HuH-7 (cell line): ENCODE results near the gene TLR5.
A peak's percentile ranks its signal among the peaks of the same experiment; 100 is the strongest.

Experiments
- DNase-seq: peaks from one replicate; pipeline ENCODE4 v3.0.0; 2011; ENCODE audit warnings: low spot score

Gene TLR5

DNA sequence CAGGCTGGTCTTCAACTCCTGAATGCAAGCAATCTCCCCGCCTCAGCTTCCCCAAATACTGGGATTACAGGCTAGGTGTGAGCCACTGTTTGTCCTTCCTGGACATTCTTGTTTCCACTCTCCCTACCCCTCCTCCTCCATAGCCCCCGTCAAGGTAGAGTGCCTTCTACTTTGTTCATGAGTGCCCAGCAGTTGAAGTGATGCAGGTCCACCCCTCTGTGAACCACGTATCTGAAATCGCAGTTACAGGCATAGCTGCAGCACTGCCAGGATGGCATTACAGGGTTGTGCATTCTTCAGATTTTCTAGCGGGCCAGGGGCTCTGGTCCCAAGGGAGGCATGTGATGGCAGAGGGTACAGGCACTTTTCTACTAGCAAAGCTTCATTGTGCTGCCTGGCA, 7.4 kb upstream of the TLR5 start:
- no peak for DNase-seq

GRCh38 chr1:223147873-223148272, 4.8 kb upstream of the TLR5 start:
- DNase-seq: no peak

GRCh38 chr1:223147409-223147808, 4.4 kb upstream of the TLR5 start:
- DNase-seq: no peak

DNA sequence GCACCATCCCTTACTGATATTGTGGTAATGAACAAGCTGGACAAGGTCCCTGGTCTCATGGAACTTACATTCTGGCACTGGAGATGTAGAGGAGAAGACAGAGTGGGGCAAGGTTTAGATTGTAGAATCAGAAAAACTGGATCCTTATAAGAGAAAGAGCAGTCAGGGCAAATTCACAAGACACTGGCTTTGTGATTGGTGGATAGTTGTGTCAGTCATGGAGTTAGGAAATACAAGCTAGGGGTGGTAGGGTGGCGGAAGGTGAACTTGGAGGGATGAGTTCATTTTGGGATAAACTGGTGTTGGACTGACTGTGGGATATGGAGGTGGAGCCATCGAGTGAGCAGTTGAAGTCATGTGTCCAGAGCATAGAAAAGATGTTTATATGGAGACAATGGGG, 3.7 kb upstream of the TLR5 start:
- DNase-seq: no peak

DNA sequence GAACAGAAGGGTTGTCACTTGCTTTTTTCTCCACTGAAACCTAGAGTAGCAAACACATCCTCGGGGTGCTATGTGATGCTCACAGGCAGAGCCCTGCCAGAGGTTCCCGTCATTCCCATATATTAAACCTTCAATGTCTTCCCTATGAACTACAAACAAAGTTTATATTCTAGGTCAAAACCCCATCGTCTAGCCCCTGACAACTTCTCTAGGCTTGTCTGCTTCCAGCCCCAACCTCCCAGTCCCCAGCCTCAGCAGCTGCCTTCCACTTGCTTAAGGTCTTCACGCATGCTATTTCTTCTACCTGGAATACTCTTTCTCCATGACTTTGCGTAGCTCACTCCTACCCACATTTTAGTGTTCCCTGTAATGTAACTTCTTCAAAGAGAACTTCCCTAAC, 1.9 kb upstream of the TLR5 start:
- no peak for DNase-seq

- DNase-seq: no peak
These were observed 1.4 kb upstream of the TLR5 start for GRCh38 chr1:223144431-223144830.

DNA sequence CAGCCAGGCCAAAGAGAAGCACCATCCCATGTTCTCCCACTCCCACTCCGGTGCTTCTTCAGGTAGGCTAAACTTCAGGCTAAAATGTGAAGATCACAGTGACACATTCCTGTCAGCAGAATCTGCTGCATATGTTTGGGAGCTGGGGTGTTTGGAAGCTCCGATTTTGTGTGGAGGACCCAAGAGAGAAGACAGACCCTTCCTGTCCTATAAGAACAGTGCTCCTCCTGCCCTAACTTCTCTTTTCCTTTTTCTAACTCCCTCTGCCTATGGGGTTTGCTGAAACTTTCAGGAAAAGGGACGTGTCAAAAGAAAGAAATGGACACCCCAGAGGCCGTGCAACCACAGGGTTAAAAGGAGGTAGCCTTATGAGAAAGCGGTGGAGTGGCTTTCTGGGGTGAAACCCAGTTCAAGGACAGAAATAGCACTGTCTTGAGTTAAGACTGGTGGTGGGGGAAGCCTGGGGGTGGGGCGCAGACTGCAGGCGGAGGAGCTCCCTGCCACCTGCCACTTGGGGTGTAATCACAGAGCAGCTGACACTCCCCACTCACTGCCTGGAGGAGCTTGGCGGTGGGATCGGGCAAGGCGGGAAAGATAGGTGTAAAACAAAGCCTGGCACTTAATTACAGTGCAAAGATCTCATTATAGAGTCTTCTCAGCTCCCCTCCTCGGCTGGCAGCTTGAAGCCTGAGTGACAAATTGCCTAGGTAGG, 645 bp upstream of the TLR5 start:
- no peak for DNase-seq

DNA sequence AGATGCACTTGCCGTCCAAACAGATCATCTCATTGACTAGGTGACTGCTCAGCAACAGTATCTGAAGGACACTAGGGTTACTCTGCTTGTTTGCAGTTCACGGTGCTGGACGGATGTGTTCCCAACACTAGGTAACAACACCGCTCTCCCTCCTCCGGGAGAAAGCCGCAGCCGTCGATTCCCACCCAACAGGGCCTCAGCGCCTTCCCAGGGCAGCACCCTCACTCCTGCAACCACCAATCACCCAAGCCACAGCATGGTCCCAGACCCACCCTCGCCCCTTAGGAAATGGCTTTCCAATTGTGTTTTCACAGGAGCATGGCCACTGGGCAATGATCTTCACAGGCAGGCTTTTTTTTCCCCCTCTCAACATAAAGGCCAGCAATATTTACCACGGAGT, 779 bp downstream of the TLR5 start:
- no peak for DNase-seq

- no peak for DNase-seq
These were observed 2.2 kb downstream of the TLR5 start for GRCh38 chr1:223140611-223141405.

DNA sequence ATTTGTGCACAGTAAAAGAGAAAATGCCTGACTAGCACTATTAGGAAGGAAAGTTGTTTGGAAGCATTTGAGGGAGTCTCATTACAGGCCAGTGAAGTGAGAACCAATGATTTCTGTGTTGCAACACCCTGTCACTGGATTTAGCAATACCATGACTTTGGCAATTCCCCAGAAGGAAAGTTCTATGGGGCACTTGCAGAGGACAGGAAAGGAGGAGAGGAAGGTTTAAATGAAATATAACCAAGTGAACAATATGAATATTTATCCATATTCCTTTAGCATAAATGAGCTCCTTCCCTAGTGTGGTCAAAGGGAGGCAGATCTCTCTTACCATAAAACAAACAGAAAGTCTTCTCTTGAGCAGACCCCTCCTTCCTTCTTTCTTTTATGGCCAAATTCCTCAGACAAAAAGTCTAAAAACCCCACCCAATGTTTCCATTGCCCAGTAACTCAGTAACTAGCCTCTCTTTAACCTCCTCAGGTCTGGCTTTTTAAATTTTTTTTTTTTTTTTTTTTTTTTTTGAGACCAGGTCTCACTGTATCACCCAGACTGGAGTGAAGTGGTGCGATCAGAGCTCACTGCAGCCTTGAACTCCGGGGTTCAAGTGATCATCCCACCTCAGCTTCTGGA, 5.5 kb downstream of the TLR5 start:
- DNase-seq: peak; percentile 74

DNA sequence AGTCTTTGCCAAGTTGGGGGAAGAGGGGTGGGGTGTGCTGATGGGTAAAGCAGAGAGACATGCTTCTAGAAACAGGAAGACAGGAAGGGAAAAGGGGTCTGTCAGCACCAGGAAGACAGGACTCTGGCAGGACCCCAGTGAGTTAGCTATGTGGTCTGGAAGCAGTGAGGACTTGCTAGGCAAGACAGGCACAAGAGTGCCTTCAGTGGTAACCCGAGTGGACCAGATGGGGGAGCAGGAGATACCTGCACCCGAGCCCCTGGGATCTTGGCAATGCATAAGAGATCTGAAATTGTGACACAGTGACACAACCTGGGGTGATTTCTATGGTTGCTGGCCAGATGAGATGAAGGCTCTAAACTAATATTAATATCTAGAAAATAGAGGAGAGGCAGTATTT, 7.0 kb downstream of the TLR5 start:
- no peak for DNase-seq

DNA sequence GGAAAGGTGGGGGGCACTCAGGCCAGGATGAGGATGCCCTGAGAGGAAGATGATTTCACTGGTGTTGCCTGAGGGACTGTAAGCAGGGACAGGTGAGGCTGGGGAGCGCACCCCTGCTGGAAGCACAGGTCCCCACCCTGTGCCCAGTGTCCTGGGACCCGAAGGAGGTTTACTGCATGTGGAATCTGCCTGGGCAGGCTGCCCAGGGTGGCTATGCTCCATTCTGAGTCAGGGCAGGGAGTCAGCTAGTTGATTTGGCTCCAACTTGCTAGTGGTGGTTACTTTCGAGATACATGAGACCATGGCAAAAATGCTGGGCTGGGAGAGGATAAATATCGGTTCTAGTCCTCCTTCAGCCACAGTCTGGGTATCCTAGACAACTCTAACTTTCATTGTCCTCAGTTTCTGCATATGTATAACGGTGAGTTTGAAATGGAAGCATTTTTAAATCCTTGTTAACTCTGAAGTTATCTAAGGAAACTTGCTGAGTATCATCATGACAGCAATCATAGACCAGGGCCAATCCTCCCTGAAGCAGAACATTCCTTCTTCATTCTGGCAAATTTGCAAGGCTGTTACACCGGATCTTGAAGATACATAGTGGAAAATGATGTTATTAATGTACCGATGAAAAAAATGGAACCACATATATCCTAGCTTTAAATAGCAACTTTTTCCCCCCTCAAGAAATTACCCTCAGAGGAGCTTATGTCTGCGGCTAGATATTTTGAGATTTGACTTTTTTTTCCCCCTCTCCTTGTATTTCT, 7.7 kb downstream of the TLR5 start:
- no peak for DNase-seq

DNA sequence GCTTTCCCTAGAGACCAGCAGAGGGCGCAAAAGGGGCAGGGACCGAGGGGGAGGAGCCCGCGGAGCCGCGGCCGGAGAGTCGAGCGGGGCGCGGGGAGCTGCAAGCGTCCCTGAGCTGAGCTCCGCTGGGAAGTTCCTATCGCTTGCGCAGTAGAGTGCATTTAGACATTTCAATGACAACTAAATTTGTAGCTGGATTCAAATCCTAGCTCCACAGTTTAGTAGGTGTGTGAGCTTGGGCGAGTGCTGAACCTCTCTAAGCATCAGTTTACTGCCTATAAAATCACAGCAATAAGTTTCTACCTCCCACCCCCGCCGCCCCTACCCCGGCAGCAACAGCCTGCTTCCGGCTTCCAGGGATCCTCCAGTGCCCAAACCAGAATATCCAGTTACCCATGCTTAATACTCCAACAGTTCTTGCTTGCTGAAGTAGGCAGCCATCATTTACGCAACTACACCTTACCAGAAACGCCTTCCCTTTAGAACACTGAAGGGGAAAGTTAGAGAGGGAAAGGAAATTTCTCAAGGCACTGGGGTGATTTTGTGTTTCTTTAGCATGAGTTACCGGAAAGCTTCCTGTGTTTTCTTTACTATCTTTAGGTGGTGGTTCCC, 9.1 kb downstream of the TLR5 start:
- DNase-seq: peak; percentile 88

DNA sequence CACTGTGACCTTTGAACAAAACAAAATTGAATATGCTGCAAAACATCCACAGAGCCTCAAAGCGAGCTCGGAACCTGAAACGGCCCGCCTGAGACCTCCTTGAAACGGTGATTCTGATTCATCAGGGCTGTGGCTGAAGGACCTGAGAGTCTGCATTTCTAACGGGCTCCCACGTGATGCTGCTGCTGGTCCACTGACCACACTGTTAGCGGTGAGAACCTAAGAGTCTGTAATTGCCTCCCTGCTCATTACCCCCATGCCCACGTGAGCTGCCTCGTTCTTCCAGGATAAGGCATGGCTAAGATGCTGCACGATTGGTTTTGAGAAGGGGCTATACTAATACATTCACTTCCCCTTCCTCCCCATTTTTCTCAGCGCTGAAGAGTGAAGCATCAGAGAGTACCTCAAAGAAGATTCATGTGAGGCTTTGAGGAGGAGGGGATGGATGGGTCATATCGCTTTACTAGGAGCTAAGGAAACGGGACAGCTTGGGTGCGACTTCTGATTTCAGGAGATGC, 9.7 kb downstream of the TLR5 start:
- peak; percentile 38 for DNase-seq

- DNase-seq: peak; percentile 93
These were observed 13.7 kb downstream of the TLR5 start for GRCh38 chr1:223129229-223129901.

DNA sequence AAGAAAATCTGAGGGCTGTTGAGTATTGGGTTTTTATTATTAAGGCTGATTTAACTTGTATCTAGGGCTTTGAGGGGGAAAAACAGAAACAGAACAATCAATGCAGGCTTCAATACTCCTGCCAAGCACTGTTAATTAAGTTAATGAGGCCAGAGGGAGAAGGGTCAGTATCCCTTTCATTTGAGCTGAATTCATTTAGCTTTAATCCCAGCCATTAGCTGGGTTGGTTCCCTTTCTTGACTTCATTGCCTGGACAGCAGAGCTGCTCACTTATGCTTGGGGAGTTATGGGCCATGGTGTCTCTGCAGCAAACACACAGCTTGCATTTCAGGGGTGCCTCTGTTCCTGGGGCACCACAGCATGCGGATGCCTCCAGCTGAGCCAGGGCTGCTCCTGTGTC, 16.3 kb downstream of the TLR5 start:
- DNase-seq: no peak

DNA sequence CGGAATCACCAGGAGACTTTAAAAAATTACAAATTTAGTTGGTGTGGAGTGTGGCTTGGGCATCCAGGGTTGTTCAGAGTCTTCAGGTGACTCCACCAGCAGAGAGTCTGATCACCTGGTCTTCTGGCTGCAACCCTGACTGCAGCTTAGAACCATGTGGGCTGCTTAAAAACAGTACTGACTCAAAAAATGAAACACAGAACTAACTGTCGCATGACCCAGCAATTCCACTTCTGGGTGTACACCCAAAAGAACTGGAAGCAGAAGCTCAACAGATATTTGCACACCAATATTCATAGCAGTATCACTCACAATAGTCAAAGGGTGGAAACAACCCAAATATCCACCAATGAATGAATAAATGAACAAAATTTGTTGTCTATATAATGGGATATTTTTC, 17.3 kb downstream of the TLR5 start:
- no peak for DNase-seq

GRCh38 chr1:223123011-223123610, 19.9 kb downstream of the TLR5 start:
- no peak for DNase-seq

- DNase-seq: no peak
These were observed 24.6 kb downstream of the TLR5 start for GRCh38 chr1:223118418-223118817.

DNA sequence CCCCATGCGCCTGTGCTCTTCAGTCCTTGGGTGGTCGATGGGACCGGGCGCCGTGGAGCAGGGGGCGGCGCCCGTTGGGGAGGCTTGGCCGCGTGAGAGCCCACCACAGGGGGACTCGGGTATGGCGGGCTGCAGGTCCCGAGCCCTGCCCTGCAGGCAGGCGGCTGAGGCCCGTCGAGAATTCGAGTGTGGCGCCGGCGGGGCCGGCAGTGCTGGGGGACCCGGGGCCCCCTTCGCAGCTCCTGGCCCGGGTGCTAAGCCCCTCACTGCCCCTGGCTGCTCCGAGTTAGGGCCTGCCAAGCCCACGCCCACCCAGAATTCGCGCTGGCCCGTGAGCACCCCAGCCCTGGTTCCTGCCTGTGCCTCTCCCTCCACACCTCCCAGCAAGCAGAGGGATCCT, 26.1 kb downstream of the TLR5 start:
- no peak for DNase-seq

GRCh38 chr1:223114871-223115270, 28.2 kb downstream of the TLR5 start:
- no peak for DNase-seq
